H1 (cell line): ENCODE data around the gene CCDC197. TPM values are rescaled to one million over a fixed set of nuclear protein-coding genes. Genes with fewer than 3 reads are reported as not detected.

Experiments used
- GABPA ChIP-seq: IDR thresholded peaks from 2 replicates; pipeline ENCODE4 v1.6.1; 2011; ENCODE audit warnings: mild to moderate bottlenecking, low read length, moderate library complexity, borderline replicate concordance; ENCODE audit not compliant: insufficient read depth
- JUN ChIP-seq: IDR thresholded peaks from 2 replicates; pipeline ENCODE4 v1.6.1; 2011; ENCODE audit warnings: low read depth, mild to moderate bottlenecking, improper control_type of control experiment, low read length
- microRNA-seq, 2 experiments: library from miRNA; unstranded; fragments of <30 nt; microRNA quantifications; one replicate each; pipeline versions ENCODE4 to v1.2.0, GENCODE V29; 2016 to 2020; ENCODE audit warnings: borderline microRNAs expressed in 2 of 2, borderline number of aligned reads in 2 of 2, borderline replicate concordance in 1 of 2
- polyA plus RNA-seq, 7 experiments: library from polyadenylated mRNA; depleted of rRNA in 3 of 7; stranded (reverse) in 5 of 7; unstranded in 2 of 7; fragments of >200 nt in 5 of 7; fragments of 200-250 nt in 2 of 7; gene quantifications; 1 replicate in 5 of 7; 2 replicates in 1 of 7; 4 replicates in 1 of 7; pipeline versions ENCODE4 v1.2.1 to v1.2.3, GENCODE V29; 2011 to 2013; ENCODE audit warnings: missing spikeins in 2 of 7, mixed read lengths in 2 of 7
- small RNA-seq: library from polyadenylated mRNA; stranded (forward); fragments of <200 nt; extraction: miRNeasy Mini kit (QIAGEN cat#:217004); gene quantifications from one replicate; pipeline ENCODE3, GENCODE V24; 2013; ENCODE audit not compliant: insufficient read depth
- total RNA-seq: library from RNA; stranded (reverse); fragmentation: NEBNext Ultra II Directional; extraction: Animal tissue kit (Norgen Biotek cat#: 25700); gene quantifications from 2 replicates; pipeline ENCODE4 v1.2.1, GENCODE V29; 2021

CCDC197 gene
- total and polyA plus RNA-seq, 2 of the 8 experiments (the other 6 are each of a cell fraction or from before 2014, with no cell fraction given), result not detected

GRCh38 chr14:94058128-94058673, 61.1 kb downstream of the CCDC197 start (continued):
- no peak for TF ChIP-seq JUN
- TF ChIP-seq GABPA, result no peak
- TF ChIP-seq, all 59 proteins: peak for 0

Small RNAs within 50 kb of the gene (microRNA-seq; reads per million reads assigned to microRNA genes)
- gene MIR4506, result 0 reads per million in 2 experiments

Small RNAs within 50 kb of the gene (small RNA-seq; reads per million reads assigned to genes)
- gene MIR4506, result not detected

Other genes starting within 250 kb of the CCDC197 start
- 3.9 and 4.5 TPM in 2 replicates for gene PRIMA1, start 208.8 kb upstream of the CCDC197 start, total RNA-seq
- 2.8 and 3.6 TPM in 2 replicates for gene PRIMA1, start 208.8 kb upstream of the CCDC197 start, polyA plus RNA-seq (2011; rRNA removed)
- not detected in 2 replicates for gene FAM181A, start 70.0 kb upstream of the CCDC197 start, total RNA-seq
- not detected in 2 replicates for gene FAM181A, start 70.0 kb upstream of the CCDC197 start, polyA plus RNA-seq (2011; rRNA removed)
- gene ASB2, start 20.7 kb upstream of the CCDC197 start, total RNA-seq, result 0.77 and 1.0 TPM in 2 replicates
- gene ASB2, start 20.7 kb upstream of the CCDC197 start, polyA plus RNA-seq (2011; rRNA removed), result 2.1 and 3.2 TPM in 2 replicates
- 4.1 and 4.2 TPM in 2 replicates for gene OTUB2, start 29.0 kb downstream of the CCDC197 start, total RNA-seq
- 2.2 and 2.6 TPM in 2 replicates for gene OTUB2, start 29.0 kb downstream of the CCDC197 start, polyA plus RNA-seq (2011; rRNA removed)
- gene DDX24, start 83.9 kb downstream of the CCDC197 start, total RNA-seq, result 186 and 201 TPM in 2 replicates
- gene DDX24, start 83.9 kb downstream of the CCDC197 start, polyA plus RNA-seq (2011; rRNA removed), result 73.8 and 89.0 TPM in 2 replicates
- gene IFI27L1, start 84.0 kb downstream of the CCDC197 start, total RNA-seq, result 19.9 and 21.2 TPM in 2 replicates
- gene IFI27L1, start 84.0 kb downstream of the CCDC197 start, polyA plus RNA-seq (2011; rRNA removed), result 30.5 and 36.8 TPM in 2 replicates
- 0.76 and 1.0 TPM in 2 replicates for gene IFI27, start 113.4 kb downstream of the CCDC197 start, total RNA-seq
- gene IFI27, start 113.4 kb downstream of the CCDC197 start, polyA plus RNA-seq (2011; rRNA removed), result 1.9 and 2.2 TPM in 2 replicates
- gene IFI27L2, start 132.3 kb downstream of the CCDC197 start, total RNA-seq, result 14.0 and 19.8 TPM in 2 replicates
- 69.6 and 74.7 TPM in 2 replicates for gene IFI27L2, start 132.3 kb downstream of the CCDC197 start, polyA plus RNA-seq (2011; rRNA removed)
- gene PPP4R4, start 177.0 kb downstream of the CCDC197 start, total RNA-seq, result 9.4 and 9.6 TPM in 2 replicates
- gene PPP4R4, start 177.0 kb downstream of the CCDC197 start, polyA plus RNA-seq (2011; rRNA removed), result 2.5 and 3.3 TPM in 2 replicates